K562 (cell line): ENCODE results near the gene KRT16. TPM values are rescaled to one million over a fixed set of nuclear protein-coding genes. Genes with fewer than 3 reads are reported as not detected.

Source experiments
- ATAC-seq: fragments of 200-7000 bp; cut with Tn5 transposase; 3 replicates; pipeline ENCODE4 v1.9.1; 2020; ENCODE audit warnings: moderate library complexity
- BruUV-seq: library from RNA; stranded (reverse); fragments of 400-500 nt; replicated peaks from 2 replicates; lab custom pipeline; 2021; lab: Mats Ljungman, UMichigan
- CTCF ChIA-PET: fragments of 300-600 bp; formaldehyde crosslinking; extraction: SDS; loops from one replicate; lab custom pipeline; 2021; ENCODE audit warnings: low intra/inter-chr PET ratio; lab: Yijun Ruan, JAX
- POLR2A ChIA-PET: fragments of 300-600, 350-650 bp; sonication (Branson Sonifier 250); formaldehyde crosslinking; extraction: SDS; loops from one replicate; lab custom pipeline; 2021; ENCODE audit warnings: antibody characterized with exemption, inconsistent platforms; lab: Yijun Ruan, JAX
- DNase-seq, 4 experiments: peaks; one replicate each; pipeline versions ENCODE4 v3.0.0 to v3.0.0-alpha.2; 2011 to 2018; ENCODE audit warnings: low spot score in 3 of 4, mixed read lengths in 3 of 4; ENCODE audit errors: extremely low read depth in 1 of 4
- FAIRE-seq: peaks from 2 replicates; lab custom pipeline; 2011; peaks lifted over from hg19 to GRCh38; lab: Jason Lieb, UNC
- H2AFZ ChIP-seq: 2 replicates; pipeline ENCODE4 v1.6.0; 2011; ENCODE audit warnings: low read depth, low read length, control low read depth, inconsistent platforms
- H3K27ac ChIP-seq: fragments of 200-600 bp; 3 replicates; pipeline ENCODE4 v1.8.0; 2011; ENCODE audit warnings: low read depth, mild to moderate bottlenecking, control low read depth, inconsistent platforms, low read length, moderate library complexity, mixed read lengths; ENCODE audit errors: extremely low read depth
- H3K27me3 ChIP-seq, 2 experiments: fragments of 300-600 bp in 1 of 2; 2 replicates in 1 of 2; 3 replicates in 1 of 2; pipeline versions ENCODE4 v1.6.0 to v1.8.0; 2011; ENCODE audit warnings: inconsistent platforms in 2 of 2, low read length in 2 of 2, mild to moderate bottlenecking in 1 of 2, mixed read lengths in 1 of 2, moderate library complexity in 1 of 2; ENCODE audit not compliant: control insufficient read depth in 2 of 2, insufficient read depth in 2 of 2
- H3K36me3 ChIP-seq: fragments of 300-600 bp; 3 replicates; pipeline ENCODE4 v1.8.0; 2011; ENCODE audit warnings: mild to moderate bottlenecking, low read length, inconsistent platforms; ENCODE audit not compliant: control insufficient read depth, insufficient read depth
- H3K4me1 ChIP-seq, 2 experiments: fragments of 200-600 bp in 1 of 2; replicated peaks in 1 of 2; 2 replicates in 1 of 2; 3 replicates in 1 of 2; pipeline versions ENCODE4 v1.5.1 to v1.8.0; 2011; ENCODE audit warnings: inconsistent platforms in 2 of 2, low read length in 2 of 2, mild to moderate bottlenecking in 1 of 2, mixed read lengths in 1 of 2, moderate library complexity in 1 of 2; ENCODE audit not compliant: control insufficient read depth in 2 of 2, insufficient read depth in 2 of 2
- H3K4me2 ChIP-seq: 2 replicates; pipeline ENCODE4 v1.6.1; 2011; ENCODE audit warnings: low read length, control low read depth, inconsistent platforms, mixed read lengths; ENCODE audit not compliant: insufficient read depth
- H3K4me3 ChIP-seq: fragments of 200-600 bp; sonication (generic), shearing (Covaris generic); 2 replicates; pipeline ENCODE4 v1.5.1; 2016; ENCODE audit warnings: control low read depth, inconsistent platforms
- H3K79me2 ChIP-seq: fragments of 200-600 bp; 3 replicates; pipeline ENCODE4 v1.8.0; 2011; ENCODE audit warnings: low read length, inconsistent platforms; ENCODE audit not compliant: control insufficient read depth, insufficient read depth
- H3K9ac ChIP-seq, 2 experiments: 2 replicates each; pipeline versions ENCODE4 v1.6.0 to v1.6.1; 2011; ENCODE audit warnings: low read depth in 2 of 2, low read length in 2 of 2, control low read depth in 1 of 2, inconsistent platforms in 1 of 2, mild to moderate bottlenecking in 1 of 2, mixed read lengths in 1 of 2; ENCODE audit not compliant: insufficient read depth in 1 of 2
- H3K9me1 ChIP-seq: one replicate; pipeline ENCODE4 v1.6.0; 2011; ENCODE audit warnings: inconsistent platforms, mild to moderate bottlenecking, low read length, moderate library complexity; ENCODE audit not compliant: control insufficient read depth, insufficient read depth
- H3K9me3 ChIP-seq: replicated peaks from 2 replicates; pipeline ENCODE4 v1.5.1; 2011; ENCODE audit warnings: low read depth, low read length, inconsistent platforms; ENCODE audit not compliant: control insufficient read depth, insufficient read depth
- H4K20me1 ChIP-seq: replicated peaks from 2 replicates; pipeline ENCODE4 v1.6.1; 2011; ENCODE audit warnings: low read length, inconsistent platforms, mixed read lengths; ENCODE audit not compliant: control insufficient read depth, insufficient read depth
- C11orf30 ChIP-seq: fragments of 450-650 bp; IDR thresholded peaks from 2 replicates; pipeline ENCODE4 v1.6.1; 2016; ENCODE audit warnings: low read depth, mild to moderate bottlenecking
- CCNT2 ChIP-seq: IDR thresholded peaks from 2 replicates; pipeline ENCODE4 v1.6.1; 2011; ENCODE audit warnings: borderline replicate concordance, low read depth, mild to moderate bottlenecking, moderate library complexity, mixed read lengths, low read length; ENCODE audit not compliant: insufficient read length; ENCODE audit errors: extremely low read depth
- GABPA ChIP-seq: fragments of 200-800 bp; sonication (Bioruptor generic); conservative IDR thresholded peaks from 2 replicates; pipeline ENCODE4 v1.6.1; 2016; ENCODE audit warnings: low read depth, missing genetic modification characterization, missing compliant biosample characterization
- IRF1 ChIP-seq: sonication (generic); formaldehyde crosslinking; IDR thresholded peaks from 2 replicates; pipeline ENCODE4 v1.8.0; 2022; ENCODE audit warnings: missing genetic modification reagents, mild to moderate bottlenecking, borderline replicate concordance
- MBD2 ChIP-seq: sonication (generic); IDR thresholded peaks from 2 replicates; pipeline ENCODE4 v1.6.1; 2016; ENCODE audit warnings: low read depth, borderline replicate concordance
- SMARCE1 ChIP-seq: fragments of 450-650 bp; IDR thresholded peaks from 2 replicates; pipeline ENCODE4 v1.7.1; 2016; ENCODE audit warnings: mild to moderate bottlenecking
- ZNF584 ChIP-seq: fragments of 200-800 bp; sonication (Bioruptor generic); IDR thresholded peaks from 2 replicates; pipeline ENCODE4 v1.6.1; 2016; ENCODE audit warnings: low read depth, mild to moderate bottlenecking, missing genetic modification characterization, missing compliant biosample characterization
- WGBS: fragments of 100-300 bp; shearing (Covaris generic); methylation state at CpG from one replicate; pipeline ENCODE4 v1.1.6; 2016; ENCODE audit warnings: low coverage, mixed read lengths; ENCODE audit not compliant: insufficient coverage; ENCODE audit errors: missing lambda C conversion rate; 5-methylcytosine and 5-hydroxymethylcytosine counted together
- in situ Hi-C: fragments of 300-500 bp; cut with MboI; formaldehyde crosslinking; loops from 4 replicates; pipeline ENCODE4 v1.15.0; 2018; ENCODE audit warnings: inconsistent platforms, mixed read lengths
- intact Hi-C: fragments of 100-400 bp; cut with micrococcal nuclease; formaldehyde crosslinking; loops from 2 replicates; pipeline ENCODE4 v1.14.2; 2022
- polyA plus RNA-seq, 8 experiments: library from polyadenylated mRNA; depleted of rRNA in 4 of 8; stranded (reverse) in 5 of 8; unstranded in 3 of 8; fragments of >200 nt; fragmentation: Nextera tagmentation in 2 of 8; fragmentation: Illumina TruSeq in 1 of 8; extraction: Ambion mirVana in 2 of 8; extraction: Trizol in 1 of 8; gene quantifications; 2 replicates each; pipeline versions ENCODE4 v1.2.1 to v1.2.3, GENCODE V29; 2011 to 2014; ENCODE audit warnings: inconsistent platforms in 1 of 8, missing spikeins in 1 of 8
- total RNA-seq, 7 experiments: library from RNA; depleted of rRNA in 6 of 7; stranded (reverse); fragments of >200 nt in 6 of 7; fragmentation: Illumina TruSeq in 2 of 7; extraction: Trizol in 2 of 7; gene quantifications; 2 replicates each; pipeline versions ENCODE4 v1.2.1 to v1.2.3, GENCODE V29; 2011 to 2021; ENCODE audit warnings: low replicate concordance in 1 of 7
- TF ChIP-seq, protein P1 (sequence below): sonication (generic); formaldehyde crosslinking; IDR thresholded peaks from 2 replicates; pipeline ENCODE4 v1.8.1; 2022; ENCODE audit warnings: missing genetic modification reagents

KRT16 gene
- total and polyA plus RNA-seq, 9 of the 15 experiments (the other 6 are each of a cell fraction or from before 2014, with no cell fraction given) = 0.04 TPM; not detected in 8

- WGBS = 0% methylated on average over 10 of the region's 11 CpGs
- Histone ChIP-seq H3K79me2 (no peaks in the 10 kb centered on the region), H3K9ac (no peak overlapping the region), H3K9me1 (no peaks in the 10 kb centered on the region), H3K4me3 (no peak overlapping the region), H3K4me2 (no peak overlapping the region), H3K27ac (no peak overlapping the region), H2AFZ (no peak overlapping the region), H3K4me1 (no peaks in the 10 kb centered on the region), H3K9me3 (no peaks in the 10 kb centered on the region), H3K36me3 (no peaks in the 10 kb centered on the region), H4K20me1 (0 out of 2 replicates have a peak, but pooled peaks cover 2% of the 10 kb centered on the region), H3K27me3 (peaks cover 10 to 49% of the 10 kb centered on the region in 2 experiments)
- in situ Hi-C loops (no loop called here), intact Hi-C loops (no loop called here)
- no TSS peak for BruUV-seq
- CTCF ChIA-PET = no interaction called here
- no peak for FAIRE-seq
- TF ChIP-seq, protein P1, sequence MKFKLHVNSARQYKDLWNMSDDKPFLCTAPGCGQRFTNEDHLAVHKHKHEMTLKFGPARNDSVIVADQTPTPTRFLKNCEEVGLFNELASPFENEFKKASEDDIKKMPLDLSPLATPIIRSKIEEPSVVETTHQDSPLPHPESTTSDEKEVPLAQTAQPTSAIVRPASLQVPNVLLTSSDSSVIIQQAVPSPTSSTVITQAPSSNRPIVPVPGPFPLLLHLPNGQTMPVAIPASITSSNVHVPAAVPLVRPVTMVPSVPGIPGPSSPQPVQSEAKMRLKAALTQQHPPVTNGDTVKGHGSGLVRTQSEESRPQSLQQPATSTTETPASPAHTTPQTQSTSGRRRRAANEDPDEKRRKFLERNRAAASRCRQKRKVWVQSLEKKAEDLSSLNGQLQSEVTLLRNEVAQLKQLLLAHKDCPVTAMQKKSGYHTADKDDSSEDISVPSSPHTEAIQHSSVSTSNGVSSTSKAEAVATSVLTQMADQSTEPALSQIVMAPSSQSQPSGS (CRISPR knock-in tag) = no peak
- TF ChIP-seq MBD2 (no peak), IRF1 (CRISPR knock-in tag) (no peak), C11orf30 (no peak), ZNF584 (CRISPR knock-in tag) (no peak), CCNT2 (no peak), GABPA (no peak), SMARCE1 (no peak)
- POLR2A ChIA-PET = no interaction called here
- DNase-seq = no peak
- ATAC-seq = no peak
Measured at GRCh38 chr17:41613277-41614082, 913 bp upstream of the KRT16 start.
